MCF 10A (cell line): Measurements from ENCODE around the gene PGC. TPM values are rescaled to one million over a fixed set of nuclear protein-coding genes. Genes with fewer than 3 reads are reported as not detected.

Experiments
- BruUV-seq: library from RNA; stranded (reverse); fragments of 400-500 nt; replicated peaks from 2 replicates; lab custom pipeline; 2021; lab: Mats Ljungman, UMichigan
- CTCF ChIA-PET: fragments of 300-600 bp; sonication (Branson Sonifier 250); formaldehyde crosslinking; extraction: SDS; loops from one replicate; lab custom pipeline; 2021; ENCODE audit warnings: antibody characterized with exemption, inconsistent platforms; lab: Yijun Ruan, JAX
- POLR2A ChIA-PET: fragments of 300-600, 350-650 bp; sonication (Branson Sonifier 250); formaldehyde crosslinking; extraction: SDS; loops from one replicate; lab custom pipeline; 2020; ENCODE audit warnings: antibody characterized with exemption, inconsistent platforms; lab: Yijun Ruan, JAX
- DNase-seq: peaks from one replicate; pipeline ENCODE4 v3.0.0-alpha.2; 2018; ENCODE audit not compliant: unreplicated experiment
- H3K27ac Mint-ChIP-seq: one replicate; pipeline ENCODE4 v1.8.0; 2022; ENCODE audit warnings: mild to moderate bottlenecking, low read depth, mixed read lengths; ENCODE audit not compliant: unreplicated experiment
- H3K27me3 Mint-ChIP-seq: one replicate; pipeline ENCODE4 v1.8.0; 2022; ENCODE audit warnings: mixed read lengths; ENCODE audit not compliant: insufficient read depth, unreplicated experiment
- H3K36me3 Mint-ChIP-seq: one replicate; pipeline ENCODE4 v1.8.0; 2022; ENCODE audit warnings: mild to moderate bottlenecking, moderate library complexity, mixed read lengths; ENCODE audit not compliant: insufficient read depth, unreplicated experiment
- H3K4me1 Mint-ChIP-seq: one replicate; pipeline ENCODE4 v1.8.0; 2022; ENCODE audit warnings: mixed read lengths; ENCODE audit not compliant: insufficient read depth, unreplicated experiment
- H3K4me3 Mint-ChIP-seq: one replicate; pipeline ENCODE4 v1.8.0; 2022; ENCODE audit warnings: mild to moderate bottlenecking, moderate library complexity, mixed read lengths; ENCODE audit not compliant: unreplicated experiment
- H3K9me3 Mint-ChIP-seq: one replicate; pipeline ENCODE4 v1.8.0; 2022; ENCODE audit warnings: mixed read lengths; ENCODE audit not compliant: unreplicated experiment
- CTCF ChIP-seq: fragments of 200-600 bp; IDR thresholded peaks from one replicate; pipeline ENCODE4 v1.8.0; 2022; ENCODE audit warnings: antibody characterized with exemption, mild to moderate bottlenecking; ENCODE audit not compliant: unreplicated experiment
- intact Hi-C: fragments of 100-400 bp; cut with micrococcal nuclease; formaldehyde crosslinking; loops from 2 replicates; pipeline ENCODE4 v1.14.1; 2022
- total RNA-seq: library from RNA; stranded (reverse); gene quantifications from 2 replicates; pipeline ENCODE4 v1.2.3, GENCODE V29; 2022

Gene PGC
- total RNA-seq, 1 experiment from 2014 or later, result not detected

- no TSS peak for BruUV-seq
- ChIA-PET POLR2A (interaction anchor here (0.7 to 5.9 kb wide), 15 partner anchors 11 to 829 kb away, joined by 3 to 98 read pairs (median 4); partner anchors contain the start of genes BYSL, CCND3, FRS3 and MED20), CTCF (interaction anchor here (0.6 to 3.4 kb wide), 16 partner anchors 12 to 1861 kb away, joined by 3 to 25 read pairs (median 4); partner anchors contain the start of genes PGC and TOMM6)
- intact Hi-C loops, result loop anchor here (1.0 to 2.0 kb wide), 4 partner anchors 22 to 310 kb away; no protein-coding TSS in a partner anchor
- DNase-seq, result peak; percentile 76
- TF ChIP-seq CTCF, result no peak
- Mint-ChIP-seq H3K27me3 (no peaks in the 10 kb centered on the region), H3K36me3 (no peaks in the 10 kb centered on the region), H3K27ac (no peak overlapping the region), H3K4me1 (peaks cover 20% of the 10 kb centered on the region), H3K4me3 (peak overlapping the region; percentile 62), H3K9me3 (no peaks in the 10 kb centered on the region)
Measured at GRCh38 chr6:41734666-41735426, 12.4 kb downstream of the PGC start.

- intact Hi-C loops, result loop anchor here (1.0 to 2.0 kb wide), 2 partner anchors 21 to 311 kb away; no protein-coding TSS in a partner anchor
- ChIA-PET CTCF (interaction anchor here (0.5 to 3.4 kb wide), 17 partner anchors 10 to 670 kb away, joined by 3 to 25 read pairs (median 5); partner anchors contain the start of genes PGC and TOMM6), POLR2A (interaction anchor here (0.5 to 5.9 kb wide), 24 partner anchors 10 to 716 kb away, joined by 3 to 98 read pairs (median 4); partner anchors contain the start of genes BYSL, CCND3, FRS3 and MED20)
- no peak for TF ChIP-seq CTCF
- Mint-ChIP-seq H3K4me1 (peaks cover 20% of the 10 kb centered on the region), H3K27me3 (no peaks in the 10 kb centered on the region), H3K9me3 (no peaks in the 10 kb centered on the region), H3K27ac (peak overlapping the region; percentile 67), H3K4me3 (peak overlapping the region; percentile 62), H3K36me3 (no peaks in the 10 kb centered on the region)
- BruUV-seq, result no TSS peak
- DNase-seq, result peak; percentile 76
Measured at GRCh38 chr6:41733707-41734665, 13.2 kb downstream of the PGC start.

- Mint-ChIP-seq H3K27me3 (no peaks in the 10 kb centered on the region), H3K9me3 (no peaks in the 10 kb centered on the region), H3K27ac (peak overlapping the region; percentile 67), H3K4me3 (peak overlapping the region; percentile 62), H3K4me1 (peaks cover 20% of the 10 kb centered on the region), H3K36me3 (no peaks in the 10 kb centered on the region)
- DNase-seq, result peak; percentile 22
- ChIA-PET CTCF (interaction anchor here (0.5 to 3.4 kb wide), 15 partner anchors 9 to 670 kb away, joined by 3 to 25 read pairs (median 4); partner anchors contain the start of genes PGC and TOMM6), POLR2A (interaction anchor here (0.6 to 5.9 kb wide), 17 partner anchors 10 to 494 kb away, joined by 3 to 98 read pairs (median 4); partner anchors contain the start of genes BYSL, FRS3, MED20 and PRICKLE4)
- intact Hi-C loops, result no loop called here
- TF ChIP-seq CTCF, result no peak
- TSS peak; percentile 57 for BruUV-seq
Measured at GRCh38 chr6:41733360-41733706, 13.9 kb downstream of the PGC start.
